Esophagus (tissue), 2 donors: ENCODE data around the gene RAI14. TPM values are rescaled to one million over a fixed set of nuclear protein-coding genes. Genes with fewer than 3 reads are reported as not detected.

ENCODE experiments used
- H3K27ac ChIP-seq, 2 donors: one replicate each; pipeline ENCODE4 v1.5.1; 2013; ENCODE audit warnings: low read depth in 2 of 2, mild to moderate bottlenecking in 2 of 2, inconsistent platforms in 1 of 2, low read length in 1 of 2, moderate library complexity in 1 of 2
- H3K27me3 ChIP-seq, 2 donors: one replicate each; pipeline ENCODE4 v1.6.1; 2013; ENCODE audit warnings: low read length in 2 of 2, control low read depth in 1 of 2, mild to moderate bottlenecking in 1 of 2; ENCODE audit not compliant: insufficient read depth in 2 of 2, control insufficient read depth in 1 of 2
- H3K36me3 ChIP-seq, 2 donors: one replicate each; pipeline ENCODE4 v1.6.1; 2013; ENCODE audit warnings: low read length in 1 of 2; ENCODE audit not compliant: control insufficient read depth in 2 of 2, insufficient read depth in 2 of 2
- H3K4me1 ChIP-seq, 2 donors: one replicate each; pipeline ENCODE4 v1.6.1; 2013; ENCODE audit warnings: low read length in 1 of 2; ENCODE audit not compliant: control insufficient read depth in 2 of 2, insufficient read depth in 2 of 2
- H3K4me3 ChIP-seq, 2 donors: one replicate each; pipeline ENCODE4 v1.5.1; 2013; ENCODE audit warnings: low read length in 2 of 2, mild to moderate bottlenecking in 2 of 2, low read depth in 1 of 2, moderate library complexity in 1 of 2
- H3K9me3 ChIP-seq, 2 donors: one replicate each; pipeline ENCODE4 v1.6.1; 2013; ENCODE audit warnings: mild to moderate bottlenecking in 2 of 2, low read depth in 1 of 2, low read length in 1 of 2, moderate library complexity in 1 of 2; ENCODE audit not compliant: control insufficient read depth in 2 of 2, insufficient read depth in 1 of 2
- WGBS, 2 donors: extraction: QIAGEN DNeasy Blood & Tissue Kit; methylation state at CpG; one replicate each; pipeline ENCODE4 v1.1.7; 2013; 5-methylcytosine and 5-hydroxymethylcytosine counted together
- polyA plus RNA-seq, 2 donors: library from polyadenylated mRNA; stranded (reverse); fragments of 200-250 nt; gene quantifications; one replicate each; pipeline ENCODE4 v1.2.3, GENCODE V29; 2013
- donor health status: healthy with polysubstance abuse.
- donor health status: Bipolar disorder and iron deficiency.

RAI14 gene
- polyA plus RNA-seq, 2 donors, result 2.1 to 3.4 TPM

DNA sequence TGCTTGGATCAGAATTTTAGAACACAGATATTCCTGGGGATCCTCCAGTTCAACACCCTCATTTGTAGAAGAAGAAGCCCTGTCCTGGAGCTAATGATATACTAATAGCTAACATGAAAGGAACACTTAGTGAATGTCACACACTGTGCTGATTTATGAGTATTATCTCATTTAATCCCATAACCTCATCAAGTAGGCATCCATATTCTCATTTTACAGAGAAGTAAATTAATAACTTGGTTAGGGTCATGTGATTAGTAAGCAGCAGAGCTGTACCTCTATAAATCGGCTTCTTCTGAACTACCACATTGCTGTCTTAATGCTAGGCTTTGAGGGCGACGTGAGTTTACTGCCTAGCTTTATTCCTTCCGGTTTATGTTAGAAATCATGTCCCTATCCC is 188.9 kb downstream of the RAI14 start:
- Histone ChIP-seq H3K36me3 (no peaks in the 10 kb centered on the region), H3K27ac (no peak overlapping the region), H3K27me3 (no peaks in the 10 kb centered on the region), H3K4me1 (no peaks in the 10 kb centered on the region), H3K4me3 (no peak overlapping the region), H3K9me3 (no peaks in the 10 kb centered on the region)
- WGBS, 2 donors, result 68 to 69% methylated on average over 4 of the region's 4 CpGs

DNA sequence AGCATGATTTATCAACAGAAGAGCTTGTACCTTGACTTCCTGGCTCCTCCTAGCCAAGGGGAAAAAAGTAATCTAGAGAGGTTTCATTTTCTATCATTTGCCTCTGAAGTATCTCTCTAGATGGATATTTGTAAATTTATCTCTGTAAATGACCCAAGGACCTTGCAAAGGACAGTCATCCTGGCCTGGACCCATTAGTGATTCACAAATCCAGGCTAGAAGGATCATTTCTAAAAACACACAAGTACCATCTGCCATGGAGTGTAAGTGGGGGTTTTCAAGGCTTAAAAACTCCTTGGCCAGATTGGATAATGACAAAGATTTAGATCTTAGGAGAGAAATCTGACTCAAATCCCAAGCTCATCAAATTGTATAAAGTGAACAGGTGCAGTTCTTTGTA is 190.9 kb downstream of the RAI14 start:
- Histone ChIP-seq H3K27me3 (peaks cover 0 to 2% of the 10 kb centered on the region in 2 donors), H3K27ac (no peak overlapping the region), H3K4me3 (no peak overlapping the region), H3K4me1 (no peaks in the 10 kb centered on the region), H3K9me3 (no peaks in the 10 kb centered on the region), H3K36me3 (no peaks in the 10 kb centered on the region)

DNA sequence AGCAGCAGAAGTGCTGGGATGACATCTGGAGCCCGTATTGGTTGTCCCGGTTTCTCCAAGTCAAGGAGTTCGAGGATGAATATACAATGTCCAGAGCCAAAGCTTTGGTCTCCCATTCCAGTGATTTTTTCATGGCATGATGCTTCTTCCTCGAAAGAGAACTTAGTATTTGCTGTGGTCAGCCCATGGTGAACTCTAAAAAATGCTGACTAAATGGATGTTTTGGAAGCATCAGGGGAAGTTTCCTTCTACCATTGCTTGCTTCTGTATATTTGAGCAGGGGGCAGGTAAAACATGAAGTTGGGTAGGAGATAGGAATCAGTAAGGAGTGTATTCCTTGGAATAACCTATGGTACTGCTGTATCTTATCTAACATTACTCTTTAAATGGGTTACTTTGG is 191.4 kb downstream of the RAI14 start:
- Histone ChIP-seq H3K36me3 (no peaks in the 10 kb centered on the region), H3K27me3 (peaks cover 0 to 2% of the 10 kb centered on the region in 2 donors), H3K9me3 (no peaks in the 10 kb centered on the region), H3K4me1 (no peaks in the 10 kb centered on the region), H3K27ac (no peak overlapping the region), H3K4me3 (no peak overlapping the region)
- 91 to 94% methylated on average over 4 of the region's 4 CpGs for WGBS, 2 donors

DNA sequence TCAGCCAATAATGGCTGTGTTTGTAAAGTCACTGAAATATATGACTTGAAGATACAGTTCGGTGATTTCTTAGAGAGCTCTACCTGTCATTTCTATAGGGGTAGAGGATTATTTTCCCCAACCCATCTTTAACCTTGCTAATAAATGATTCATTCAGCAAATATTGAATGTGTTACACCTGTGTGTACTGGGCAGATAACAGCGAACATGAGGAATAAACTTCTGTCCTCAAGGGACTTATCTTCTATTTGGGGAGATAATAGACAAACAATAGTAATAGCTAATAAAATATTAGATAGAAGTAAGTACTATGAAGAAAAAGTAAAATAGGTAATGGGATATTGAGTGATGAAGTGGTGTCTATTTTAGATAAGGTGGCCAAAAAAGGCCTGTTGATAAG is 192.1 kb downstream of the RAI14 start:
- Histone ChIP-seq H3K9me3 (no peaks in the 10 kb centered on the region), H3K27ac (no peak overlapping the region), H3K27me3 (peaks cover 0 to 2% of the 10 kb centered on the region in 2 donors), H3K36me3 (no peaks in the 10 kb centered on the region), H3K4me3 (no peak overlapping the region), H3K4me1 (no peaks in the 10 kb centered on the region)
- WGBS, 2 donors, result 76 to 82% methylated on average over 2 of the region's 2 CpGs

DNA sequence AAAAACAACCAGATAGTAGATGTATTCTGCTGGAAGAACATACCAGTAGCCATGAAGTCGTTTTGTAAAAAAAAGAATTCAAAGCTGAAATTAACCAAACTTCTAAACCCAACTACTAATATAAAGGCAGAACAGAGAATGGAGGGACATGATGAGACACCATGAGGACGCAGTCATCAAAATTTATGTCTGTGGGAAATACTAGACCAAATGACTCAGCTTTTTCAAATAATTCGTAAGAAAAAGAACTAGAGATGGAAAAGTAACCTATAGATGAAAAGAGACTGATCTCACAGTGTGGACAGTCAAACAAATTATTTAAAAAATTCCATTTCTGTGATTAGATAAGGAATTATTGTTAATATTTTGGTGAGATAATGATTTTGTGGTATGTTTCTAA is 193.1 kb downstream of the RAI14 start:
- H3K27me3 ChIP-seq, result peaks cover 0 to 2% of the 10 kb centered on the region in 2 donors
- no peaks in the 10 kb centered on the region for H3K36me3 ChIP-seq
- H3K27ac ChIP-seq, result no peak overlapping the region
- WGBS, 2 donors, result 87 to 91% methylated on average over 3 of the region's 3 CpGs
- no peaks in the 10 kb centered on the region for H3K4me1 ChIP-seq
- H3K4me3 ChIP-seq, result no peak overlapping the region
- H3K9me3 ChIP-seq, result no peaks in the 10 kb centered on the region

DNA sequence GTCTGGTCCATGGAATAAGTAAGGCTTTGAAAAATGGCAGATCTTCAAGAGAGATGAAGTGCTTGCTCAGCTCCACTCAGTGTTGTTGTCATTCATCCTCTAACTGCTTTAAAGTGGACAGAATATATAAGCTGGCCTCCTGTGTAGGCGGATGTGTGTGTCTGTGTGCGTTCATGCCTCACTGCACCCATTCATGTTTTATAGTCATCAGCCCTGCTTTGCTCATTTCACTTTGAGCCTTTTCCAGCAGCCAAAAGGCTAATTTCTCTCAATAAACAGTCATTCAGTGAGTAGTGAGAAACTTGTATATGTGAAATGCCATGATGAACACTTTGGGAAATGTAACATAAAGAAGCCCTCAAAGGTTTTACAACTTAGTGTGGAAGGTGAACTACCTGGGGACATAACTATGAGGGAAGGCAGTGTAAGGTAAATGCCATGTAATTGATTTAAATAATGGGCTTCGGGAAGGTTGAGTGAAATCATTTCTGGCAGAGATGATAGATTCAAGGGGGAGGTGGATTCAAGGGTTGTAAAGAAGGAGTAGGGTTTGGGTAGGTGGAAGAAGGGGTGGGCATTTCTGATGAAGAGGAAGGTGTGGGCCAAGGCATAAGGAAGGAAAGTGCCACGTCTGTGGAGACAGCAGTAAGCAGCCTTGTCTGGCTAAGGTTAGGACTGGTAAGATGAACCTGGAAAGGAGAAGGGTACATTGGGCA is 198.5 kb downstream of the RAI14 start:
- no peaks in the 10 kb centered on the region for H3K36me3 ChIP-seq
- peaks cover 0 to 2% of the 10 kb centered on the region in 2 donors for H3K27me3 ChIP-seq
- H3K4me1 ChIP-seq, result no peaks in the 10 kb centered on the region
- no peaks in the 10 kb centered on the region for H3K9me3 ChIP-seq
- WGBS, 2 donors, result 62 to 64% methylated on average over 4 of the region's 4 CpGs
- no peak overlapping the region for H3K4me3 ChIP-seq
- no peak overlapping the region for H3K27ac ChIP-seq

DNA sequence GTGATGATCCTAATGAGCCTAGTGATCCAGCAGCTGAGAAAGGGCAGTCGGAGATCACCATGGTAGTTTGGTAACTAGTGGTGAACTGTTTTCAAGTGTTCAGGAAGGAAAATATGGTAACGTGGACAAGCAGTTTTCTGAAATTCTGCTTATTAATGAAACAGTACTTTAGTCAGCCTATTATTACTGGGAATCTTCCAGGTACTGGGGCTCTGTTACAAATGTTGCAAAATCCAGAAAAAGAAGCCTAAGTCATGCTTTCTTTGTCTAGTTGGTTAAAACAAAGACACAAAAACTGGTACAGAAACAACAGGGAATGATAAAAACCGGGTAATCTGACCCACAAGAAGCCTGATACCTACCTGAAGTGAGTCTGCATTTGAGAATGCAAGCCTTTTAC is 201.0 kb downstream of the RAI14 start:
- 79 to 84% methylated on average over 3 of the region's 3 CpGs for WGBS, 2 donors
- Histone ChIP-seq H3K27ac (no peak overlapping the region), H3K4me3 (no peak overlapping the region), H3K9me3 (no peaks in the 10 kb centered on the region), H3K4me1 (no peaks in the 10 kb centered on the region), H3K36me3 (no peaks in the 10 kb centered on the region), H3K27me3 (no peaks in the 10 kb centered on the region)

DNA sequence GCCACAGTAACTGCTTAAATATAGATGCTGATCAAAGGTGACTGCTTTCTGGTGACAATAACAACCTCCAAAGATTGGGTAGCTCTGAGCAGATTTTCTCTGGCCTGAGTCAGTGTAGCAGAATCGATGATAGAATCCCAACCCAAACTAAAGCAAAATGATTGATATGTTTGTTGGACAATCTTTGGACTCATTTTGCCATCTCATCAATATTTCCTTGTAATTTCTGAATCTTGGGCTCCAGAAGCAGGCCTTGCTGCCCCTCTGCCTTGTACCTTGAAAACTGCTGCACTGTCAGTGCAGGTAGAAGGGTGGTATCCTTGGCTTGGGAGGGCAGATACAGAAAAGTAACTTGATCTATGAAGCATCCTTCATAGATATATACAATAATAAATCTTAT is 201.8 kb downstream of the RAI14 start:
- 90 to 91% methylated on average over 1 of the region's 1 CpG for WGBS, 2 donors
- H3K4me1 ChIP-seq, result no peaks in the 10 kb centered on the region
- no peak overlapping the region for H3K4me3 ChIP-seq
- H3K27ac ChIP-seq, result no peak overlapping the region
- no peaks in the 10 kb centered on the region for H3K27me3 ChIP-seq
- H3K36me3 ChIP-seq, result no peaks in the 10 kb centered on the region
- no peaks in the 10 kb centered on the region for H3K9me3 ChIP-seq

DNA sequence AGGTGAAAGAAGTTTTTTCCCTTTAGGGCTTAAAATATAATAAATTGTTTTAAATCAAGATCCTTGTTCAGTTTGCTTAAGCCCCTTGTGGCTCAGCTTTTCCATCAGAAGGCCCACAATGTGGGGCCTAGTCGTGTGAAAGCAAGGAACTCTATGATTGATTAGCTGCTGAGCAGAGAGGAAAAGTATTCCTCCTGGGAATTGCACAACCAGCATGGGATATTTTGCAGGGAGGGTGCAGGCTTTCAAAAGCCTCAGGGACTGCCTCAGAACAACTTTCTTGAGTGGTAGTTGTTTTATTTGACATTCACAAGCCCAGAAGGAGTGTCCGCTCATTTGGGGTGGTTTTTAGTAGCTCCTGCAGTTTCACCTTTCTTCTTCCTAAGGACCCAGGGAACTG is 202.7 kb downstream of the RAI14 start:
- no peaks in the 10 kb centered on the region for H3K36me3 ChIP-seq
- no peaks in the 10 kb centered on the region for H3K27me3 ChIP-seq
- no peak overlapping the region for H3K4me3 ChIP-seq
- no peaks in the 10 kb centered on the region for H3K4me1 ChIP-seq
- WGBS, 2 donors, result 72 to 77% methylated on average over 2 of the region's 2 CpGs
- H3K9me3 ChIP-seq, result no peaks in the 10 kb centered on the region
- H3K27ac ChIP-seq, result no peak overlapping the region

DNA sequence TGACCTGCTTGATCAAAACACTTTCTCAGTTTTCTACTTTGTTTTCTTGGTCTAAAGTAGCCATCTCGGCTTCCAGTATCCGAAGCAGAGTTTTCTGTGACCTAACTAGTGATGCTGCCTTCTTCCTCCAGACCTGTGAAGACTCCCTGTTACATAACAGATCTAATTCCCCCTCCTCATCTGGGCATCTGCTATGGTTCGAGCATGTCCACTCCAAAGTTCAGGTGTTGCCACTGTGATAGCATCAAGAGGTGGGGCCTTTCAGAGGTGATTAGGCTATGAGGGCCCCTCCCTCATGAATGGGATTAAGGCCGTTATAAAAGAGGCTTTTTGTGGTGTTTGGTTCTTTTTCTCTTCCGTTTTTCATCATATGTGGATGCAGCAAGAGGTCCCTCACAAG is 203.1 kb downstream of the RAI14 start:
- Histone ChIP-seq H3K36me3 (no peaks in the 10 kb centered on the region), H3K27me3 (no peaks in the 10 kb centered on the region), H3K4me1 (no peaks in the 10 kb centered on the region), H3K27ac (no peak overlapping the region), H3K9me3 (no peaks in the 10 kb centered on the region), H3K4me3 (no peak overlapping the region)
- WGBS, 2 donors, result 64 to 79% methylated on average over 5 of the region's 5 CpGs
